ENCODE results near the gene ZNF536. TPM values are rescaled to one million over a fixed set of nuclear protein-coding genes. Genes with fewer than 3 reads are reported as not detected.

ZNF536 gene
- total RNA-seq, 4 donors from 2014 or later, result 30.8 to 48.7 (median 40.8) TPM

DNA sequence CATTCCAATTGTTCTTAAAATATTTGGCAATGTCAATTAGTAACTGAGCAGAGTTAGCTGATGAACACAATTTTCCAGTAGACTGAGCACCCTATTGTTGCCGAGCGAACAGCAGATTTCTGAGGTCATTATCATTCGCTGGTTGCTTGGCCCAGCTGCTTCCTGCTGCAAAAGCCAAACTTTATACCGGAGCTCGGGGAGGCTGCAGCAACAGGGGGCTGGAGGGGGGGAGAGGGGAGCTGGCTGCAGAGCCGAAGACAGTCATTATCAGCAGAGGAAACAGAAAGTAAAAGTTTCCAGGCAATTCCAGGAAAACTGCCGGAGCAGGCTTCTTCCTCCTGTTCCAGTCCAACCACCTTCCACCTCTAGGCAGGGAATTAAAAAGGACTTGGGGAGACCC is 77.9 kb downstream of the ZNF536 start:
- peak overlapping the region; percentile 10 to 52 (median 42) for H3K4me3 ChIP-seq
- no peaks in the 10 kb centered on the region for H3K27me3 ChIP-seq
- no peak for DNase-seq (ENCODE audit: low spot score in 2 of 2)
- TF ChIP-seq EP300 (IDR thresholded peaks at IDR 0.05), result no peak
- TF ChIP-seq, protein P1, sequence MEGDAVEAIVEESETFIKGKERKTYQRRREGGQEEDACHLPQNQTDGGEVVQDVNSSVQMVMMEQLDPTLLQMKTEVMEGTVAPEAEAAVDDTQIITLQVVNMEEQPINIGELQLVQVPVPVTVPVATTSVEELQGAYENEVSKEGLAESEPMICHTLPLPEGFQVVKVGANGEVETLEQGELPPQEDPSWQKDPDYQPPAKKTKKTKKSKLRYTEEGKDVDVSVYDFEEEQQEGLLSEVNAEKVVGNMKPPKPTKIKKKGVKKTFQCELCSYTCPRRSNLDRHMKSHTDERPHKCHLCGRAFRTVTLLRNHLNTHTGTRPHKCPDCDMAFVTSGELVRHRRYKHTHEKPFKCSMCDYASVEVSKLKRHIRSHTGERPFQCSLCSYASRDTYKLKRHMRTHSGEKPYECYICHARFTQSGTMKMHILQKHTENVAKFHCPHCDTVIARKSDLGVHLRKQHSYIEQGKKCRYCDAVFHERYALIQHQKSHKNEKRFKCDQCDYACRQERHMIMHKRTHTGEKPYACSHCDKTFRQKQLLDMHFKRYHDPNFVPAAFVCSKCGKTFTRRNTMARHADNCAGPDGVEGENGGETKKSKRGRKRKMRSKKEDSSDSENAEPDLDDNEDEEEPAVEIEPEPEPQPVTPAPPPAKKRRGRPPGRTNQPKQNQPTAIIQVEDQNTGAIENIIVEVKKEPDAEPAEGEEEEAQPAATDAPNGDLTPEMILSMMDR (IDR thresholded peaks at IDR 0.05), result no peak
- TF ChIP-seq POLR2A (IDR thresholded peaks at IDR 0.05), result no peak
- H3K4me1 ChIP-seq, result peaks cover 0 to 45% (median 2%) of the 10 kb centered on the region in 4 donors
- WGBS, 2 donors, result 1 to 3% methylated on average over 7 of the region's 7 CpGs
- peak overlapping the region; percentile 1 to 84 (median 54) for H3K27ac ChIP-seq
- H3K9me3 ChIP-seq, result no peaks in the 10 kb centered on the region
- H3K36me3 ChIP-seq, result peaks cover 0 to 8% (median 0%) of the 10 kb centered on the region in 3 donors

DNA sequence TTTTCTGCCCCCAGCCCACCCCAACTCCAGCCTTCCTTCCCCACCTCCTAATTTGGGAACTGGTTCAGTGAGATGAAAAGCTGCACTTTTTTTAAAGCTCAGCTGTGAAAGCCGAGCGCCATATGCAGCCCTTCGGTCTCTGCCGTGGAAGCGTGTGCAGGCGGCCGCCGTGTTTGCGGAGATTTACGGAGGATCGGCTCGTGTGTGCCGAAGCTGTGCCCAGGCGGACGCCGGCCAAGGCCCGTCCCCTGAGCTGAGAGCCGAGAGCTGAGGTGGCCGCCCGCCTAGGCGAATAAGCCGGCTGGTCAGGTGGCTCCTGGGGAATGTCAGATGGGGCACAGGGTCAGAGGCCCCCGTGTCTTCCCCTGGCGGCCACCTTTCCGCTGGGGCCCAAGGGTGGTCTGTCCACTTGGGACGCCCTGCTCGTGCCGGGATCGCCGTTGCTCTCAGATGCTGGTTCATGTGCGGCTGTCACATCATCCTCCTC is 78.7 kb downstream of the ZNF536 start:
- H3K4me3 ChIP-seq, result peak overlapping the region; percentile 7 to 52 (median 42)
- peak overlapping the region; percentile 1 to 84 (median 54) for H3K27ac ChIP-seq
- WGBS, 2 donors, result 27 to 41% methylated on average over 16 to 27 of the region's 31 CpGs
- no peaks in the 10 kb centered on the region for H3K36me3 ChIP-seq
- no peaks in the 10 kb centered on the region for H3K27me3 ChIP-seq
- no peaks in the 10 kb centered on the region for H3K9me3 ChIP-seq
- no peak for DNase-seq (ENCODE audit: low spot score in 2 of 2)
- H3K4me1 ChIP-seq, result peaks cover 0 to 45% (median 2%) of the 10 kb centered on the region in 4 donors
- TF ChIP-seq, protein P1 (IDR thresholded peaks at IDR 0.05), result no peak
- no peak for TF ChIP-seq EP300 (IDR thresholded peaks at IDR 0.05)

DNA sequence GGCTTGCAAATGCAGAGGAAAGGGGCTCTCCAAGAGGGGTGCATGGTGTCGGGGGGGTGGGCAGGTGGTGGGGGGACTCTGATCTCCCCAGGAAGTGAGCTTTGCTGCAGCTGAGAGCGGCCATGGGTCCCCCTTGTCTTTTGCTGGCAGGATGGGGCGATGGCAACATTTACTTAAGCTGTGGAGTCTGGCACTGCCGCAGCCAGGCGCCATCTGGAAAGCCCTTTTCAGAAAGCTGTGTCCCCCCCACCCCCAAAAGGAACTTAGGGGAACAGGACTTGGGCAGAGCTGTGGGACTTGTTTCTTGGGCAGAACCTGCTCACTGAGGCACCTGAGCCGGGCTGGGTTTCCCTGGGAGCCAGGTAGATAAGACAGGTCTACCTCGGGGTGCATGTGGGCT is 80.7 kb downstream of the ZNF536 start:
- no peak for TF ChIP-seq EP300 (IDR thresholded peaks at IDR 0.05)
- TF ChIP-seq POLR2A (IDR thresholded peaks at IDR 0.05), result no peak
- TF ChIP-seq, protein P1 (IDR thresholded peaks at IDR 0.05), result no peak
- WGBS, 2 donors, result 91 to 96% methylated on average over 7 of the region's 7 CpGs
- no peaks in the 10 kb centered on the region for H3K9me3 ChIP-seq
- no peaks in the 10 kb centered on the region for H3K27me3 ChIP-seq
- no peak overlapping the region for H3K27ac ChIP-seq
- H3K4me1 ChIP-seq, result peaks cover 0 to 37% (median 0%) of the 10 kb centered on the region in 4 donors
- H3K4me3 ChIP-seq, result no peak overlapping the region
- no peaks in the 10 kb centered on the region for H3K36me3 ChIP-seq
- no peak for DNase-seq (ENCODE audit: low spot score in 2 of 2)

DNA sequence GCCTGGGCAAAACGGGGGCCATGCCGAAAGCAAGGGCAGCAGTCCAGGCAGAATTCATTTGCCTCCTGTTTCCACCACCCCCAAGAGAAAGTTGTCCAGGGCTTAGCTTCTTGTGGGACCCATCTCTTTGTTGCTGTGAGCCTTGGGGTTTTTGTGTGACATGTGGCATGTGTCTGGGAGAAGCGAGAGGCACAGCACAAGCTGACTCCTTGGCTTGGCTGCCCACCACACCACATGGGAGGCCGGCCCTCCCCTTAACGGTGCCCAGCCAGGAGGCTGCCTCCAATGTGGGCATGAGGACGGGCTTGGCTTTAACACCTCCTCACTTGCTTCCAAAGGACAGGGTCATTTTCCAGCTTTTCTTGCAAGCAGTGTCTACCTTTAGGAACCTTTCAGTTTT is 81.6 kb downstream of the ZNF536 start:
- H3K27me3 ChIP-seq, result no peaks in the 10 kb centered on the region
- H3K4me1 ChIP-seq, result peaks cover 0 to 29% (median 0%) of the 10 kb centered on the region in 4 donors
- no peaks in the 10 kb centered on the region for H3K9me3 ChIP-seq
- WGBS, 2 donors, result 80 to 87% methylated on average over 6 of the region's 6 CpGs
- no peak overlapping the region for H3K27ac ChIP-seq
- H3K4me3 ChIP-seq, result no peak overlapping the region
- H3K36me3 ChIP-seq, result no peaks in the 10 kb centered on the region
- DNase-seq (ENCODE audit: low spot score in 2 of 2), result no peak
- TF ChIP-seq, protein P1 (IDR thresholded peaks at IDR 0.05), result no peak
- TF ChIP-seq EP300 (IDR thresholded peaks at IDR 0.05) (no peak), POLR2A (IDR thresholded peaks at IDR 0.05) (no peak)

DNA sequence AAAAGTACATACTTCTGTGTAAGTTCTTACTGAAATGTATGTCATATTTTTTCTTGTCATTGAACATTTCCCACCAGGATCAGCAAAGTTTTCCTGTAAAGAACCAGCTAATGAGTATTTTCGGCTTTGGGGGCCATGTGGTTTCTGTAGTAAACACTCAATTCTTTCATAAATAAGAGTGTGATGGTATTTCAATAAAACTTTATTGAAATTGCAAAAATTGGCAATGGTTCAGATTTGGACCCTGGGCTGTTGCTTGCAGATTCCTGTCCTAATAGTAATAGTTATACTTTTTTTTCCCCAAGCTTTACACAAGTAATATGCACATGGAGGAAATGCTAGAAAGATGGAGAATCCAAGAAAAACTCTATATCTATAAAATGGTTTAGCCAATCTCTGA is 83.7 kb downstream of the ZNF536 start:
- H3K27me3 ChIP-seq, result no peaks in the 10 kb centered on the region
- 85 to 87% methylated on average over 1 of the region's 1 CpG for WGBS, 2 donors

More for the DNA sequence above, 83.7 kb downstream of the ZNF536 start:
- no peak overlapping the region for H3K4me3 ChIP-seq
- H3K4me1 ChIP-seq, result peaks cover 0 to 13% (median 0%) of the 10 kb centered on the region in 4 donors
- no peak for TF ChIP-seq EP300 (IDR thresholded peaks at IDR 0.05)
- TF ChIP-seq, protein P1 (IDR thresholded peaks at IDR 0.05), result no peak
- no peak for TF ChIP-seq POLR2A (IDR thresholded peaks at IDR 0.05)
- H3K36me3 ChIP-seq, result no peaks in the 10 kb centered on the region
- DNase-seq (ENCODE audit: low spot score in 2 of 2), result no peak
- H3K27ac ChIP-seq, result no peak overlapping the region
- no peaks in the 10 kb centered on the region for H3K9me3 ChIP-seq

Data from tibial nerve (tissue), 4 donors.